Measurements from ENCODE around the gene HNRNPLL.
A peak's percentile ranks its signal among the peaks of the same experiment; 100 is the strongest.

The HNRNPLL gene

GRCh38 chr2:38586931-38587330 lies 15.8 kb downstream of the HNRNPLL start:
- DNase-seq, result no peak

DNA sequence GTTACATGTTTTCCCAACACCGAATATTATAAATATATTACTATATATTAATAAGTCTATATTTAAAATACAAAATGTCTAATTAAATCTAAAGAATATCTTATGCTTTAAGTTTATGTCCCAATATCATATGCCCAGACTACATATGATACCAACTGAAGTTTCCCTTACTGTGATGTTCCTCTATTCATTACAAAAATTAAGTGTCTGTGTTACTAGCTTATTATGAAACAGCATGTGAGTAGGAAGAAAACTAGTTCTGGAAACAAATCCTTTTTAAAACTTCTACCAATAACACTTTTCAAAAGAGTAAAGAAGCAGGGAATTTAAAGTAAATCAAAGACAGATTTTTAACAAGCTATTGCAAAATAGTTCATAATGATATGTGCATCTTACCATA lies 17.8 kb downstream of the HNRNPLL start:
- no peak for DNase-seq

DNA sequence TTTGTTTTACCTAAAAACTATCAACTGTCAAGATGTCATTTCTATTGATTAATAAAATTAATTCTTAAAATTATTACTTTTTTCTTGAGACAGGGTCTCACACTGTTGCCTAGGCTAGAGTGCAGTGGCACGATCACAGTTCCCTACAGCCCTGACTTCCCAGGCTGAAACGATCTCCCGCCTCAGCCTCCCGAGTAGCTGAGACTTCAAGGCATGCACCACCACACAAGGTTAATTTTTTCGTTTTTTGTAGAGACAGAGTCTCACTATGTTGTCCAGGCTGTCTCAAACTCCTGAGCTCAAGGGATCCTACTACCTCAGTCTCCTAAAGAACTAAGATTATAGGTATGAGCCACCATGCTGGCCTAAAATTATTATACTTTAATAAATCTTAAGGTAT lies 18.7 kb downstream of the HNRNPLL start:
- no peak for DNase-seq

DNA sequence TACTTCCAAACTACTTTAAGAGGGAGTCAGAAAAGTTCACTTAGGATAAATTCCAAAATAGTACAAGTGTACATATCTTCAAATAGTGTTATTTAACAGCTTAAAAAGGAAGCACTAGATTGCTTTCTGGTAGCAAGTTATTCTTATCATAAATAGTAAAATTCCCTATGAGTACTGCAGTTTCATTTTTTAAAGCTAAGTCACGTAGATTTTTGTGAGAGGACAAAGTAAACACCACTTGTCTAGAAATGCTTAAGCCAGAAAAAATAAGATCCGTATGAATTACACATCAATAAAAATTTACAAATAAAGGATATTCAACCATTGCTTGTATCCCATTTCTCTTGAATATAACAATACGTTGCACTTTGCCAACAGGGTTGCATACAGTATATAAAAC lies 19.2 kb downstream of the HNRNPLL start:
- no peak for DNase-seq

DNA sequence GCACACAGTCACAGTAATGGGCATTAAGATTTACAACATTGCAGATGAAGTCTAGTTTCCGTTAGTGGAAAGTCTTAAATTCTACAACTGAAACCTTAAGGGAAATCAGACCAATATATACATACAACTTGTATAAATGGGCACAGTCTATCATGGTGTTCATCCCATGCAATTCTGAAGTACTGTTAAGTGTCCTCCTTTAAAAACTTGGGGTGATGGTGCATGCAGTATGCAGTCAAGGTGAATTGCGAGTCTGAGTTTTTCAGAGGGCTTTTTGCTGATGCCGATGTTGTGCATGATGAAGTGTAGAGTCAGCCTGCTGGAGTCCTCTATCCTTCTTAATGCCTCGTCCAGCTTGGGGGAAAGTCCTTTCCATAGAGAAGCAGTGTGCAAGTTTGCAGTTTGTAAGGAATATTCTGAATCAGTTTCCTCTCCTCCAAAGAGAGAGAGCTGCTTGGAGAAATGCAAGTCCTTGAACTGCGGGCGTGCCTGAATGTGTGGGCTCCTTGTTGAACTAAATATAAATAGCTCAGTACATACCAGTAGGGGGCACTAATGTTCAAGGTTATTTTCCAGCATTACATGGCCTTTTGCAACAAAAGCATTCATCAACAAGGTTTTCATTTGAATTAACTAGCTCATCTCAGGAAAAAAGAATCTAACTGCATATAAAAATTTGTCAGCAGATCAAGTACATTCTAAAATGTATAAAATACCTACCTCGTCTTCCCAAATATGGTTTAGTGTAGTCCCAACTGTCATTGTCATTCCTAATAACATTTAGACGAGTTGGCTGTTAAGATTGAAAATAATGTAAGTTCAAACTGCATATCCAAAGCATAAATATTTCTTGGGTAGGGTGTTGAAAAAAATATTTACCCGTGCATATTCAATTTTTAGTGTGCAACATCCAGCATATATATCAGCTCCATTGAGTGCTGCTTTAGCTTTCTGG lies 21.3 kb downstream of the HNRNPLL start:
- peak; percentile 37 to 81 for DNase-seq

DNA sequence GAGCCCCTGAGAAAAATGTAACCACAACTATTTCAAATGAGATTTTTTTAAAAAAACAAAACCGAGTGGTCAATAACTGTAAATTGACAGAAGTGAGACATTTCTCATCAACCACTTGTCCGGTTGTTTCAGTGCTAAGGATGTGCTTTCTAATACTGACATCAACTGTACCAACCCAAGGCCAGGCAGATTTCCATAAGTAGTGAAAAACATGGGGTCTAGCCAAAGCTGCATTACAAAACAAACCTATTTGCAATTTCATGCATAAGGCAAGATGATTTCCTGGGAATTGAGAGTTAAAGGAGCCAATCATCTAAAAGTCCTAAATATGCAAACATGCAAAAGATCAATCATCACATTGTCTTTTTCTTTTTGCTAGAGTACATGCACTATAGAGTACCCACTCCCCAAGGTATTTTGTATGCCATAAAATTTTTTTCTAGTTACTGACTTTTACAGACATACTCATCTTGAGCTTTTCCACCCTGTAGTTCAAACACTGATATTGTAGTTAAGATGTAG lies 22.6 kb downstream of the HNRNPLL start:
- DNase-seq, result no peak

- no peak for DNase-seq
Measured at GRCh38 chr2:38578832-38579231, 23.9 kb downstream of the HNRNPLL start.

DNA sequence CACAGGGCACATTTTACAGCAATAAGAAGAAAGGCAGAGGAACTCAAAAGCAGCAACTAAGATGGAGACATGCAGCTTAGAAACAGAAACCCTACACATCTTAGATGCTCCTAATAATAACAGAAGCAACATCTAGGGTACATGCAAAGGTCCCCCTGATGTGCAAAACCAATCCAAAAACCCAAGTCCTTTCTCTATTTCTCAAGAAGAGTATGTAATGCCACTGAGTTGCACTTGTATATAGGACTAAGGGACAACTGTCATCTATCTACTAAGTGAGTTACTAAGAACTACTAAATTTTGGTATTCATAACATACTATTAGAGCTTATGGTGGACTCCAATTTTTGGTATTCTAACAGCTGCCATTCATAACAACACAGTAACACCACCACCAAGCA lies 28.4 kb downstream of the HNRNPLL start:
- no peak for DNase-seq

DNA sequence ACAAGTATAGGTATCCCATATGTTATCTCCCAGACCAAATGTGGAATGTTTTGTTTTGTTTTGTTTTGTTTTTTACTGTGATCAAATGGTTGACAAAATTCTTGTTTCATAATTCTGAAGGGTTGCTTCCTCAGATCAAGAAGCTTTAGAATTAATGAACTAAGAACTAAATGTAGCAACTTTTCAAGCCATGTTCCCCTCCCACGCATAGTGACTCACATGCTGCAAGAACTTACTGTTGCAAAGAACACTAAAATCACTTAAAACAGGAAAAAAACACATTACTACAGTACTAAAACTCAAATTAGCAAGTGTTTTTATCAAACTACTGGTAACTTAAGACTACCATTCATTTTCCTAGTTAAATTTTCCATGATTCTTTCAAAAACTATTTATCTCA lies 30.6 kb downstream of the HNRNPLL start:
- no peak for DNase-seq

- no peak for DNase-seq
Measured at GRCh38 chr2:38571193-38571592, 31.5 kb downstream of the HNRNPLL start.

DNA sequence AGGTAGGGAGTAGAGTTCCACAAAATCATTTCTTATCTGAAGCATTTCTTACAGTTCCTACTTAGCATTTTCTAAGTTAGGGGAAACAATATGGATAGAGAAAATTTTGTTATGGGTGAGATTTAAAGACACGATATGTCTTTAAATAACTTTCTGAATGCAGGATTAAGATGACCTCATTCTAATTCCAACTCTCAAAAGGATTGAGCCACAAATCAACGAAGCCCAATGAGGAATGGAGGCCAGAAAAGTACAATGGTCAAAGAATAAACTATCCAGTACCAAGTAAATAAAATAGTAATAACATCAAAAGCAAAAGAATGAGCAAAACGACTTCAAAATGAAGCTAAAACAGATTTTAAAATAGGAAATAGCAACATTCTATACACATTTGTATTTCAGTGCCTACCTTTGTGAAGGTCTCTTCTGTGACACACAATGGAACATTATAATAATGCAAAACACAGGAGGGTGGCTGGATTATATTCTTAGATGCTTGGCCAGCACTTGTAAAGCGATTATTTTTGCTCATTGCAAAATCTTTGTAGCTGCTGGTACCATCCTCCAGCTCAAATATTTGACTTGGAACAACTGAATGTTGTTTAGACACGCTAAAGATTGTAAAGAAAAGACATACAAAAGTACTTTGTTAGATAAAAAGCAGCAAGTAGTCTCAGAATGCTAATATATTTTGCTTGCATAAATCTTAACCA lies 33.8 kb downstream of the HNRNPLL start:
- no peak for DNase-seq

GRCh38 chr2:38565333-38565732 lies 37.4 kb downstream of the HNRNPLL start:
- DNase-seq, result no peak

- no peak for DNase-seq
Measured at GRCh38 chr2:38561691-38562090, 41.0 kb downstream of the HNRNPLL start.

- no peak for DNase-seq
Measured at GRCh38 chr2:38560092-38560491, 42.6 kb downstream of the HNRNPLL start.

DNA sequence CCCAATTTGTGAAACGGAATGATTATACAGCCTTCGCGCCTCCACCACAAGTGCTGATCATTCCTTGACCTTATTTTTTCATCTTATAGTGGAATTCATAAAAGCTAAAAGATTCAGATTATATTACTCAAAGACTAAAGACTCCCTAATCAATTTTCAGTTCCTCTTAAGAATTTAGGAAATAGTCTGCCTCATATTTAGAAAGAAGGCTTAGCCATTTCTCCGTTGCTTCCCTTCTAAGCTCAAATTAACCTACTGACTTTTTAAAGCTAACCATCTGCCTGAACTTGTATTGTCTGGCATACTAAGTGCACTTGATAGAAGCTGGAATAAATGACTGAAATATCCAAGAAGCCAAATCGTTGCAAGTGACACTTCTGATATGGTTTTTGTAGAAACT lies 44.7 kb downstream of the HNRNPLL start:
- DNase-seq, result no peak

GRCh38 chr2:38557217-38557616 lies 45.5 kb downstream of the HNRNPLL start:
- no peak for DNase-seq

DNA sequence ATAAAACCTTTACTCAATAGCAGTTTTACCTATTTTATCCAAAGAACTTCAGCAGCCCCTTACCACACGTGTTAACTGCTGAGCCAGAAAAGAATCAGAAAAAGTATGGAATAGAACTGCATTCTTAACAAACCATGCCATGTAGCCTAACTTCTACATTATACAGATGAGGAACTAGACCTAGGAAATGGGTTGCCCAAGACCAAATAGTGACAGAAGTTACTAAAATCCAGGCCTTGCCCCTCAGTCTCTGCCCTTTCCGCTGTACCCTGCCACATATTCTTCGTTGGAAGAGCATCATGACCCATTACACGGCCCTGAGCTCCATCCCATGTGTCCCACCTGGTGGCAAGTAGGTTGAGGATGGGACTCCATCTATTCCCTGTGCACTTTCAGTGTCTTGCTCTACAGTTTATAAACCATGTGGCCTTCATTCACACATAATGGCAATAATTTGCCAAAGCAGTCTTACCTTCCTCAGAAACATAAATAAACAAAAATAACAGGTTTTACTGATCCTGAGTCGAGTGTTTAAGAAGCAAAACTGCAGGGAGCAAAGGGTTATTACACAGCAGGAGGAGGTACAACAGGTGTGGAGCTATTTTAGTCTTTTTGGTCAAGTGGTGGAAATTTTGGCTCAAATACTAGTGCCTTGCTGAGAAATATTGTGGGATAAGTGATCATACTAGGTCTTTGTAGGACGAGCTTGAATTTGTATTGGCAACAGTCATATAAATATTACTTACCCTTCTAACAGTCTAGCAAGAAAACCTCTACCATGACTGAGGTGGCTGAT lies 46.5 kb downstream of the HNRNPLL start:
- no peak for DNase-seq

DNA sequence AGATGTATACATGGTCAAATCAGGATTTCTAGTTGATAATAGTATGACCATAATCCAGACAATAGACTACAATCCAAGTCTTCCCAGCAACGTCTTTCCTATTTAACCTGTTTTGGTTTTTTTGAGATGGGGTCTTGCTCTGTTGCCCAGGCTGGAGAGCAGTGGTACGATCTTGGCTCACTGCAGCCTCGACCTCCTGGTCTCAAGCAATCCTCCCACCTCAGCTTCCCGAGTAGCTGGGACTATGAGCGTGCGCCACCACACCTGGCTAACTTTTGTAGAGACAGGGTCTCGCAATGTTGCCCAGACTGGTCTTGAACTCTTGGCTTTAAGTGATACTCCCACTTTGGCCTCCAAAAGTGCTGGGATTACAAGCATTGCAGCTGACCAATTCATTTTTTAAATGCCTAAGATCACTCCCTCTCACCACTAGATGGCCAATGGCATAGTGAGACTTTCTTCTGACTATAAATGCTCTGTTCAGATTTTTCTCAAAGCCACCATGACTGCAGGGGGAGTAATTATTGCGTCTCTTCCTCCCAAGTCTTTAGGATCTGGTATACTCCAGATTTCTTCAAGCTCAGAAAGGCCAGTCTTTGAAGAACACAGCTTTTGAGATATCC lies 47.6 kb downstream of the HNRNPLL start:
- no peak for DNase-seq

DNA sequence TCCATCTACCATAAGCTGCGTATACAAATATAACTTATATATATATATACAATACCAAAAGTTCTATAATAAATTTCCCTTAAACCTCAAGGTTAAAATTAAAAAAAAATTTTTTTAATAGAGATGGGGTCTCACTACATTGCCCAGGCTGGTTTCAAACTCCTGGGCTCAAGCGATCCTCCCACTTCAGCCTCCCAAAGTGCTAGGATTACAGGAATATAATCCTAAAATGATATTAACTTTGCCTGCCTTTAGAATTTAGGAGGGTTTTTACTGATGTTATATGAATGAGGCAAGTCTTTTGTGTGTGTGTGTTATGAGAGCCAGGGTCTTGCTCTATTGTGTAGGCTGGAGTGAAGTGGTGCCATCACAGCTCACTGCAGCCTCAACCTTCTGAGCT lies 49.2 kb downstream of the HNRNPLL start:
- DNase-seq, result no peak

DNA sequence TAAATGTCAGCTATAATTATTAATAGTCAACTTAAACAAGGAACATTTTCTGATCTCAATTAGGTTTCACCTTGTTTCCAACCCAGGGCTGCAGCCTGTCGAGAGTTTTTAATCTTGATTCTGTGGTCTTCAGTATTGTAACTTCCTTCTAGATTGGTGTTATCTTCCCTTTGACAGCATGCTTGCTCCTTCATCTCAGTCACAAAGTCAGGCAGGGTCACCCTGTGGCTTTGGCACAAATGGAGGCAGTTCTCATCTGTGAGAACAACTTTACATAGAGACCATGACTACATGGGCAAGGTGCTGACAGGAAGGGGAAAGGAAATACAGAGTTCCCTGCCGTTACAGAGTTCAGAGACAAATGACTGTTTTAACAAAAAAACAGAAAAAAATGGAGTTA lies 50.5 kb downstream of the HNRNPLL start:
- no peak for DNase-seq

- DNase-seq, result no peak
Measured at GRCh38 chr2:38551746-38552145, 51.0 kb downstream of the HNRNPLL start.

DNA sequence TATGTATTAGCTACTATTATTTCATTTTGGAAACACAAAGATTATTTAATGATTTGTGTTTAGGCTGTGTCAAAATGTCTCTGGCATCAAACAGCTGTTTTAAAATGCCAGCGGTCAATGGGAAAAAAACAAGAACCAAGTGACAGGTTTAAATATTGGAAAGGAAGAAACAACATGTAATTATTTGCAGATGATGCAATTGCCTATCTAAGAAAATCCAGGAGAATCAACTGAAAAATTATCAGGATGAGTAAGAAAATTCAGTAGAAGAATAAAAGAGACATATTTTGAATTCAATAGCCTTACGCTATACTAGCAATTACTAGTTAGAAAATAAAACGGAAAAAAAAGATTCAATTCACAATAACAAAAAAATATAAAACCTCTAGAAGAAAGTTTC lies 51.6 kb downstream of the HNRNPLL start:
- DNase-seq, result no peak

DNA sequence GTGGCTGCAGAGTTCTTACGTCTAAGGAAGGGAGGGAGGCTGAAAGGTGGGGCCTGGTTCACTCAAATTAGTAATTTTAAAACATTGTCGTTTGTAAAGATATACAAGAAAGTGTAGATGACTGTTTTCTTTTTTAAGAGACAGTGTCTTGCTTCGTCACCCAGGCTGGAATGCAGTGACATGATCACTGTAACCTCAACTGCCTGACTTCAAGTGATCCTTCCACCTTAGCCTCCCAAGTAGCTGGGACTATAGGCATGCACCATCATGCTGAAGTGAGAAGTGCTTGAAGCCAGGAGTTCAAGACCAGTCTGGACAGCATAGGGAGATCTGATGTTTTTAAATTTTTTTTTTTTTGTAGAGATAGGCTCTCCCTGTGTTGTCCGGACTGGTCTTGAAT lies 52.9 kb downstream of the HNRNPLL start:
- no peak for DNase-seq
